GM10266 (cell line): ENCODE data around the gene KIAA2012.

Experiments used
- DNase-seq: peaks from one replicate; pipeline ENCODE4 v3.0.0; 2012; ENCODE audit errors: extremely low spot score
- TF ChIP-seq, protein P1 (sequence below): IDR thresholded peaks from 2 replicates; pipeline ENCODE4 v1.5.1; 2012; ENCODE audit warnings: mild to moderate bottlenecking, low read depth; ENCODE audit not compliant: control insufficient read depth, insufficient read depth; ENCODE audit errors: missing control alignments

The KIAA2012 gene

GRCh38 chr2:202098291-202098690 is 25.2 kb downstream of the KIAA2012 start:
- TF ChIP-seq, protein P1, sequence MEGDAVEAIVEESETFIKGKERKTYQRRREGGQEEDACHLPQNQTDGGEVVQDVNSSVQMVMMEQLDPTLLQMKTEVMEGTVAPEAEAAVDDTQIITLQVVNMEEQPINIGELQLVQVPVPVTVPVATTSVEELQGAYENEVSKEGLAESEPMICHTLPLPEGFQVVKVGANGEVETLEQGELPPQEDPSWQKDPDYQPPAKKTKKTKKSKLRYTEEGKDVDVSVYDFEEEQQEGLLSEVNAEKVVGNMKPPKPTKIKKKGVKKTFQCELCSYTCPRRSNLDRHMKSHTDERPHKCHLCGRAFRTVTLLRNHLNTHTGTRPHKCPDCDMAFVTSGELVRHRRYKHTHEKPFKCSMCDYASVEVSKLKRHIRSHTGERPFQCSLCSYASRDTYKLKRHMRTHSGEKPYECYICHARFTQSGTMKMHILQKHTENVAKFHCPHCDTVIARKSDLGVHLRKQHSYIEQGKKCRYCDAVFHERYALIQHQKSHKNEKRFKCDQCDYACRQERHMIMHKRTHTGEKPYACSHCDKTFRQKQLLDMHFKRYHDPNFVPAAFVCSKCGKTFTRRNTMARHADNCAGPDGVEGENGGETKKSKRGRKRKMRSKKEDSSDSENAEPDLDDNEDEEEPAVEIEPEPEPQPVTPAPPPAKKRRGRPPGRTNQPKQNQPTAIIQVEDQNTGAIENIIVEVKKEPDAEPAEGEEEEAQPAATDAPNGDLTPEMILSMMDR = no peak
- DNase-seq = no peak

GRCh38 chr2:202099515-202099914 is 26.5 kb downstream of the KIAA2012 start:
- TF ChIP-seq, protein P1 = no peak
- DNase-seq = no peak

DNA sequence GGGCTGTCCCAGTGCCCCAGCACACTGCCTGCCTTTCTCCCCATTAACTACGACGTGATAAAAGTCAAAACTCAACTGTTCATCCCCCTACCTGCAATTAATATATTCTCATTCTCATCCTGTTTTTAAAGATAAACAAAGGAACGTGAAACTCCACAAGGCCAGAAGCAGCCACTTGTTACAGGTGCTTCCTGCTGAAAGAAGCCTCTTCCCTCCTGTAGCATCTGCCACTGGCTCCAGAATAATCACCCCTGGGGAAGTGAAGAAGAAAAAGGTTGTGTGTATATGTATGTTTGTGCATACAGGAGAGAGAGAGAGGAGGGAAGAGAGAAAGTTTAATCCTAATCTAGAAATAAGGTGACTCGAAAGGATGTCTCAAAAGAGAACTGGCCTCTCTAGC is 27.1 kb downstream of the KIAA2012 start:
- no peak for DNase-seq
- TF ChIP-seq, protein P1 = no peak

- TF ChIP-seq, protein P1 = no peak
- DNase-seq = no peak
Measured at GRCh38 chr2:202101026-202101579, 28.0 kb downstream of the KIAA2012 start.

- DNase-seq = no peak
- TF ChIP-seq, protein P1 = no peak
Measured at GRCh38 chr2:202102425-202103000, 29.5 kb downstream of the KIAA2012 start.

GRCh38 chr2:202104286-202104870 is 31.3 kb downstream of the KIAA2012 start:
- DNase-seq = peak; percentile 41
- TF ChIP-seq, protein P1 = peak; percentile 78

- DNase-seq = no peak
- TF ChIP-seq, protein P1 = no peak
Measured at GRCh38 chr2:202105025-202105424, 32.0 kb downstream of the KIAA2012 start.
